Thyroid gland (tissue), 4 donors: ENCODE results near the gene KLRF1.

Source experiments
- CTCF ChIP-seq, 6 experiments: fragments of 200-600 bp in 3 of 6; fragments of 450-650 bp in 3 of 6; sonication (generic) in 3 of 6; IDR thresholded peaks; one replicate each; pipeline ENCODE4 v1.5.1; 2016 to 2019; ENCODE audit warnings: antibody characterized with exemption in 6 of 6, mild to moderate bottlenecking in 2 of 6, inconsistent platforms in 1 of 6, moderate library complexity in 1 of 6
- POLR2A ChIP-seq, 2 donors: fragments of 450-650 bp; IDR thresholded peaks; one replicate each; pipeline ENCODE4 v1.6.1; 2017; ENCODE audit warnings: antibody characterized with exemption in 2 of 2, mild to moderate bottlenecking in 2 of 2, moderate library complexity in 1 of 2

DNA sequence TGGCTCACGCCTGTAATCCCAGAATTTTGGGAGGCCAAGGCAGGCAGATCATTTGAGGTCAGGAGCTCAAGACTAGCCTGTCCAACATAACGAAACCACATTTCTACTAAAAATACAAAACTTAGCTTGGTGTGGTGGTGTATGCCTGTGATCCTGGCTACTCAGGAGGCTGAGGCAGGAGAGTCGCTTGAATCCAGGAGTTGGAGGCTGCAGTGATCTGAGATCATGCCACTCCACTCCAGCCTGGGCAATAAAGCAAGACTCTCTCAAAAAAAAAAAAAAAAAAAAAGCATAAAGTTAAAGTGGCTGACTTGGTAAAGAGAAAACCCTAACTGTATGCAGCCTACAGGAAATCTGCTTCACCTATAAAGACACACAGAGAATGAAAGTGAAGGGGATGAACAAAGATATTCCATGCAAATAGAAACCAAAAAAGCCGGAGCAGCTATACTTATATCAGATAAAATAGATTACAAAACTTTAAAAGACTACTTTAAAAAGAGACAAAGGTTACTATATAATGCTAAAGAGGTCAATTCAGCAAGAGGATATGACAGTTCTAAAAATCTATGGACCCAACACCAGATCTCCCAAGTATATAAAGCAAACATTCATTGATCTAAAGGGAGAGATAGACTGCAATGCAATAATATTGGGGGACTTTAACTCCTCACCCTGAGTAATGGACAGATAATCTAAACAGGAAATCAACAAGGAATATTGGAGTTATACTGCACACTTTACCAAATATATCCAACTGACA, 37.8 kb downstream of the KLRF1 start:
- TF ChIP-seq POLR2A (IDR thresholded peaks at IDR 0.05) (no peak), CTCF (IDR thresholded peaks at IDR 0.05) (no peak)
